ENCODE results near the gene AJAP1.

AJAP1 gene

GRCh38 chr1:4671828-4672227, 17.4 kb downstream of the AJAP1 start:
- DNase-seq = no peak
- Histone ChIP-seq H3K9me3 (replicated peaks; ENCODE audit: insufficient read depth, low read length) (no peaks in the 10 kb centered on the region), H3K4me2 (ENCODE audit: low read depth, low read length) (no peak overlapping the region), H2AFZ (ENCODE audit: low read length) (no peak overlapping the region), H3F3A (ENCODE audit: insufficient read depth, low read length) (no peaks in the 10 kb centered on the region), H3K36me3 (replicated peaks; ENCODE audit: insufficient read depth, low read length) (no peaks in the 10 kb centered on the region), H3K4me3 (ENCODE audit: low read length) (no peak overlapping the region), H3K27ac (ENCODE audit: low read length) (no peak overlapping the region), H3K27me3 (replicated peaks; ENCODE audit: insufficient read depth, low read length) (peaks cover 93% of the 10 kb centered on the region), H4K20me1 (ENCODE audit: insufficient read depth, low read length) (no peaks in the 10 kb centered on the region), H3K9ac (ENCODE audit: low read length) (no peak overlapping the region), H3K9me2 (replicated peaks; ENCODE audit: insufficient read depth, low read length) (no peaks in the 10 kb centered on the region), H3K4me1 (ENCODE audit: low read length) (no peaks in the 10 kb centered on the region), H3K79me2 (ENCODE audit: low read length) (no peaks in the 10 kb centered on the region)
- TF ChIP-seq CTCF (IDR thresholded peaks at IDR 0.05; ENCODE audit: low read length) = no peak
- TF ChIP-seq EZH2phosphoT487 (IDR thresholded peaks at IDR 0.05; ENCODE audit: low read length) = no peak
- TF ChIP-seq EZH2 (optimal IDR thresholded peaks at IDR 0.05; ENCODE audit: low read depth, low read length) = no peak

- peaks cover 95% of the 10 kb centered on the region for H3K27me3 ChIP-seq (replicated peaks; ENCODE audit: insufficient read depth, low read length)
- TF ChIP-seq EZH2phosphoT487 (IDR thresholded peaks at IDR 0.05; ENCODE audit: low read length) = no peak
- TF ChIP-seq CTCF (IDR thresholded peaks at IDR 0.05; ENCODE audit: low read length) = no peak
- TF ChIP-seq EZH2 (optimal IDR thresholded peaks at IDR 0.05; ENCODE audit: low read depth, low read length) = no peak
- H3K36me3 ChIP-seq (replicated peaks; ENCODE audit: insufficient read depth, low read length) = no peaks in the 10 kb centered on the region
- H3K4me2 ChIP-seq (ENCODE audit: low read depth, low read length) = no peak overlapping the region
- H3K4me3 ChIP-seq (ENCODE audit: low read length) = no peak overlapping the region
- H3F3A ChIP-seq (ENCODE audit: insufficient read depth, low read length) = no peaks in the 10 kb centered on the region
- no peak overlapping the region for H3K9ac ChIP-seq (ENCODE audit: low read length)
- H3K4me1 ChIP-seq (ENCODE audit: low read length) = no peaks in the 10 kb centered on the region
- no peaks in the 10 kb centered on the region for H3K79me2 ChIP-seq (ENCODE audit: low read length)
- no peaks in the 10 kb centered on the region for H3K9me3 ChIP-seq (replicated peaks; ENCODE audit: insufficient read depth, low read length)
- no peak overlapping the region for H2AFZ ChIP-seq (ENCODE audit: low read length)
- no peaks in the 10 kb centered on the region for H3K9me2 ChIP-seq (replicated peaks; ENCODE audit: insufficient read depth, low read length)
- no peak overlapping the region for H3K27ac ChIP-seq (ENCODE audit: low read length)
- no peak for DNase-seq
- H4K20me1 ChIP-seq (ENCODE audit: insufficient read depth, low read length) = no peaks in the 10 kb centered on the region
These were observed 19.1 kb downstream of the AJAP1 start for GRCh38 chr1:4673494-4673893.

GRCh38 chr1:4674117-4674516, 19.7 kb downstream of the AJAP1 start:
- no peaks in the 10 kb centered on the region for H3K36me3 ChIP-seq (replicated peaks; ENCODE audit: insufficient read depth, low read length)
- TF ChIP-seq CTCF (IDR thresholded peaks at IDR 0.05; ENCODE audit: low read length) (no peak), EZH2 (optimal IDR thresholded peaks at IDR 0.05; ENCODE audit: low read depth, low read length) (no peak), EZH2phosphoT487 (IDR thresholded peaks at IDR 0.05; ENCODE audit: low read length) (no peak)
- H3K27ac ChIP-seq (ENCODE audit: low read length) = no peak overlapping the region
- DNase-seq = no peak
- H3K4me1 ChIP-seq (ENCODE audit: low read length) = no peaks in the 10 kb centered on the region
- H3K9me3 ChIP-seq (replicated peaks; ENCODE audit: insufficient read depth, low read length) = no peaks in the 10 kb centered on the region
- H3K9me2 ChIP-seq (replicated peaks; ENCODE audit: insufficient read depth, low read length) = no peaks in the 10 kb centered on the region
- H3K4me2 ChIP-seq (ENCODE audit: low read depth, low read length) = no peak overlapping the region
- H3F3A ChIP-seq (ENCODE audit: insufficient read depth, low read length) = no peaks in the 10 kb centered on the region
- no peak overlapping the region for H2AFZ ChIP-seq (ENCODE audit: low read length)
- H3K4me3 ChIP-seq (ENCODE audit: low read length) = no peak overlapping the region
- peaks cover 89% of the 10 kb centered on the region for H3K27me3 ChIP-seq (replicated peaks; ENCODE audit: insufficient read depth, low read length)
- no peaks in the 10 kb centered on the region for H3K79me2 ChIP-seq (ENCODE audit: low read length)
- no peak overlapping the region for H3K9ac ChIP-seq (ENCODE audit: low read length)
- H4K20me1 ChIP-seq (ENCODE audit: insufficient read depth, low read length) = no peaks in the 10 kb centered on the region

Measured in MM.1S (cell line).